ENCODE results near the gene MUCL3. TPM values are rescaled to one million over a fixed set of nuclear protein-coding genes. Genes with fewer than 3 reads are reported as not detected.

The MUCL3 gene
- total RNA-seq, 4 donors from 2014 or later: not detected

GRCh38 chr6:30970946-30971345 lies 30.2 kb downstream of the MUCL3 start:
- no peaks in the 10 kb centered on the region for H3K4me1 ChIP-seq
- no peaks in the 10 kb centered on the region for H3K36me3 ChIP-seq
- no peak overlapping the region for H3K27ac ChIP-seq (replicated peaks in 1 of 4)
- no peak for DNase-seq (ENCODE audit: extremely low spot score)
- WGBS: 83% methylated on average over 5 of the region's 5 CpGs
- H3K9me3 ChIP-seq: no peaks in the 10 kb centered on the region
- no peak for TF ChIP-seq CTCF (IDR thresholded peaks at IDR 0.05)
- TF ChIP-seq POLR2A (IDR thresholded peaks at IDR 0.05; ENCODE audit: low read depth): no peak
- TF ChIP-seq EP300 (IDR thresholded peaks at IDR 0.05): no peak
- TF ChIP-seq POLR2AphosphoS5 (IDR thresholded peaks at IDR 0.05): no peak
- H3K27me3 ChIP-seq: peaks cover 0 to 14% (median 0%) of the 10 kb centered on the region in 4 donors
- H3K4me3 ChIP-seq: no peak overlapping the region
- intact Hi-C loops (cut with DNase I): no loop called here

- TF ChIP-seq CTCF (IDR thresholded peaks at IDR 0.05) (no peak), EP300 (IDR thresholded peaks at IDR 0.05) (no peak), POLR2AphosphoS5 (IDR thresholded peaks at IDR 0.05) (no peak), POLR2A (IDR thresholded peaks at IDR 0.05; ENCODE audit: low read depth) (no peak)
- no peak overlapping the region for H3K27ac ChIP-seq (replicated peaks in 1 of 4)
- no peaks in the 10 kb centered on the region for H3K36me3 ChIP-seq
- WGBS: 91% methylated on average over 2 of the region's 4 CpGs
- H3K4me1 ChIP-seq: no peaks in the 10 kb centered on the region
- DNase-seq (ENCODE audit: extremely low spot score): no peak
- H3K4me3 ChIP-seq: no peak overlapping the region
- H3K27me3 ChIP-seq: peaks cover 0 to 14% (median 0%) of the 10 kb centered on the region in 4 donors
- no peaks in the 10 kb centered on the region for H3K9me3 ChIP-seq
- intact Hi-C loops (cut with DNase I): no loop called here
These were observed 32.0 kb downstream of the MUCL3 start for GRCh38 chr6:30972816-30973215.

- H3K4me1 ChIP-seq: no peaks in the 10 kb centered on the region
- no peak overlapping the region for H3K27ac ChIP-seq (replicated peaks in 1 of 4)
- no peaks in the 10 kb centered on the region for H3K9me3 ChIP-seq
- no peak for DNase-seq (ENCODE audit: extremely low spot score)
- 55% methylated on average over 4 of the region's 4 CpGs for WGBS
- no peak overlapping the region for H3K4me3 ChIP-seq
- peaks cover 0 to 14% (median 0%) of the 10 kb centered on the region in 4 donors for H3K27me3 ChIP-seq
- intact Hi-C loops (cut with DNase I): no loop called here
- H3K36me3 ChIP-seq: no peaks in the 10 kb centered on the region
- no peak for TF ChIP-seq CTCF (IDR thresholded peaks at IDR 0.05)
- no peak for TF ChIP-seq EP300 (IDR thresholded peaks at IDR 0.05)
- TF ChIP-seq POLR2AphosphoS5 (IDR thresholded peaks at IDR 0.05): no peak
- no peak for TF ChIP-seq POLR2A (IDR thresholded peaks at IDR 0.05; ENCODE audit: low read depth)
These were observed 33.9 kb downstream of the MUCL3 start for GRCh38 chr6:30974490-30975252.

- no peak for DNase-seq (ENCODE audit: extremely low spot score)
- WGBS: 40% methylated on average over 1 of the region's 1 CpG
- Histone ChIP-seq H3K4me3 (no peak overlapping the region), H3K9me3 (no peaks in the 10 kb centered on the region), H3K36me3 (no peaks in the 10 kb centered on the region), H3K27ac (replicated peaks in 1 of 4) (no peak overlapping the region), H3K4me1 (peaks cover 0 to 11% (median 5%) of the 10 kb centered on the region in 4 donors), H3K27me3 (peaks cover 0 to 17% (median 0%) of the 10 kb centered on the region in 4 donors)
- intact Hi-C loops (cut with DNase I): no loop called here
- TF ChIP-seq POLR2AphosphoS5 (IDR thresholded peaks at IDR 0.05) (no peak), POLR2A (IDR thresholded peaks at IDR 0.05; ENCODE audit: low read depth) (no peak), CTCF (IDR thresholded peaks at IDR 0.05) (no peak)
These were observed 38.4 kb downstream of the MUCL3 start for GRCh38 chr6:30979141-30979540.
